Type B pancreatic cell (in vitro differentiated cells): ENCODE results near the gene GYPE. TPM values are rescaled to one million over a fixed set of nuclear protein-coding genes. Genes with fewer than 3 reads are reported as not detected.
"Not testable (repeated sequence)": the region's sequence is repeated elsewhere in the genome, so short reads cannot be mapped to it uniquely, and the experiment has no call there.

ENCODE experiments used
- DNase-seq: peaks from one replicate; pipeline ENCODE4 v3.0.0; 2021; ENCODE audit warnings: mixed read lengths; ENCODE audit not compliant: unreplicated experiment; ENCODE audit errors: extremely low spot score
- H3K27ac Mint-ChIP-seq: 2 replicates; pipeline ENCODE4 v1.8.0; 2021; ENCODE audit warnings: mild to moderate bottlenecking, mixed read lengths
- H3K27me3 Mint-ChIP-seq: 2 replicates; pipeline ENCODE4 v1.8.0; 2021; ENCODE audit warnings: mixed read lengths
- H3K36me3 Mint-ChIP-seq: 2 replicates; pipeline ENCODE4 v1.8.0; 2021; ENCODE audit warnings: mixed read lengths
- H3K4me1 Mint-ChIP-seq: one replicate; pipeline ENCODE4 v1.8.0; 2021; ENCODE audit warnings: mixed read lengths; ENCODE audit not compliant: unreplicated experiment
- H3K4me3 Mint-ChIP-seq: 2 replicates; pipeline ENCODE4 v1.8.0; 2021; ENCODE audit warnings: mild to moderate bottlenecking, mixed read lengths
- H3K9me3 Mint-ChIP-seq: 2 replicates; pipeline ENCODE4 v1.8.0; 2021; ENCODE audit warnings: mixed read lengths
- total RNA-seq: library from RNA; stranded (reverse); gene quantifications from 2 replicates; pipeline ENCODE4 v1.2.1, GENCODE V29; 2021; ENCODE audit warnings: low replicate concordance

Gene GYPE
- total RNA-seq, 1 donor from 2014 or later, result not detected

GRCh38 chr4:143833676-143834075 lies 71.7 kb downstream of the GYPE start:
- not testable (repeated sequence) for H3K9me3 Mint-ChIP-seq

GRCh38 chr4:143830576-143830975 lies 74.8 kb downstream of the GYPE start:
- DNase-seq, H3K9me3 Mint-ChIP-seq, H3K27me3 Mint-ChIP-seq, H3K4me3 Mint-ChIP-seq, H3K4me1 Mint-ChIP-seq, H3K27ac Mint-ChIP-seq, H3K36me3 Mint-ChIP-seq: not testable (repeated sequence)

More at GRCh38 chr4:143833676-143834075, 71.7 kb downstream of the GYPE start:
- not testable (repeated sequence) for H3K4me3 Mint-ChIP-seq, H3K4me1 Mint-ChIP-seq, DNase-seq, H3K27ac Mint-ChIP-seq, H3K27me3 Mint-ChIP-seq, H3K36me3 Mint-ChIP-seq

- not testable (repeated sequence) for DNase-seq, H3K4me3 Mint-ChIP-seq, H3K36me3 Mint-ChIP-seq, H3K9me3 Mint-ChIP-seq, H3K4me1 Mint-ChIP-seq, H3K27ac Mint-ChIP-seq, H3K27me3 Mint-ChIP-seq
Observed at GRCh38 chr4:143829239-143829620, 76.1 kb downstream of the GYPE start.

Other genes starting within 250 kb of the GYPE start
- gene FREM3, start 204.9 kb downstream of the GYPE start, total RNA-seq, result 0.31 and 1.1 TPM in 2 replicates
- gene GYPB, start 113.8 kb upstream of the GYPE start, total RNA-seq, result not detected in 2 replicates
- gene GYPA, start 235.2 kb upstream of the GYPE start, total RNA-seq, result not detected in 2 replicates